DMS114 treated with DMSO at 0.1 percent for 48 hours (cell line): Measurements from ENCODE around the gene EHMT1.
"Not testable (repeated sequence)": the region's sequence is repeated elsewhere in the genome, so short reads cannot be mapped to it uniquely, and the experiment has no call there.

Source experiments
- DNase-seq: peaks from one replicate; lab custom pipeline; 2025; ENCODE audit not compliant: unreplicated experiment; lab: John Stamatoyannopoulos, UW

The EHMT1 gene

GRCh38 chr9:137715866-137716693 is 97.3 kb downstream of the EHMT1 start:
- not testable (repeated sequence) for DNase-seq

GRCh38 chr9:137716694-137717287 is 98.0 kb downstream of the EHMT1 start:
- DNase-seq, result no peak

GRCh38 chr9:137717776-137718327 is 99.0 kb downstream of the EHMT1 start:
- no peak for DNase-seq

GRCh38 chr9:137719194-137719593 is 100.4 kb downstream of the EHMT1 start:
- DNase-seq, result no peak

GRCh38 chr9:137720571-137721110 is 101.8 kb downstream of the EHMT1 start:
- no peak for DNase-seq

- DNase-seq, result no peak
These were observed 102.7 kb downstream of the EHMT1 start for GRCh38 chr9:137721479-137721878.

GRCh38 chr9:137721899-137722298 is 103.1 kb downstream of the EHMT1 start:
- DNase-seq, result no peak

GRCh38 chr9:137722481-137722880 is 103.7 kb downstream of the EHMT1 start:
- no peak for DNase-seq

GRCh38 chr9:137723356-137723755 is 104.6 kb downstream of the EHMT1 start:
- DNase-seq, result not testable (repeated sequence)

GRCh38 chr9:137723783-137724445 is 105.1 kb downstream of the EHMT1 start:
- no peak for DNase-seq

GRCh38 chr9:137724818-137725240 is 106.0 kb downstream of the EHMT1 start:
- no peak for DNase-seq

GRCh38 chr9:137725598-137725997 is 106.8 kb downstream of the EHMT1 start:
- DNase-seq, result no peak

- not testable (repeated sequence) for DNase-seq
These were observed 107.5 kb downstream of the EHMT1 start for GRCh38 chr9:137726336-137726735.

- no peak for DNase-seq
These were observed 108.0 kb downstream of the EHMT1 start for GRCh38 chr9:137726764-137727163.

GRCh38 chr9:137727716-137728115 is 108.9 kb downstream of the EHMT1 start:
- DNase-seq, result no peak

- no peak for DNase-seq
These were observed 109.9 kb downstream of the EHMT1 start for GRCh38 chr9:137728444-137729311.

GRCh38 chr9:137731216-137731946 is 112.6 kb downstream of the EHMT1 start:
- no peak for DNase-seq

GRCh38 chr9:137731947-137732813 is 113.4 kb downstream of the EHMT1 start:
- no peak for DNase-seq

GRCh38 chr9:137733429-137733828 is 114.6 kb downstream of the EHMT1 start:
- no peak for DNase-seq
